ENCODE results near the gene EXOSC3. TPM values are rescaled to one million over a fixed set of nuclear protein-coding genes. Genes with fewer than 3 reads are reported as not detected.

EXOSC3 gene
- total and polyA plus RNA-seq, 2 of the 13 experiments (the other 11 are each of a cell fraction or from before 2014, with no cell fraction given), result 17.5 to 68.7 TPM

DNA sequence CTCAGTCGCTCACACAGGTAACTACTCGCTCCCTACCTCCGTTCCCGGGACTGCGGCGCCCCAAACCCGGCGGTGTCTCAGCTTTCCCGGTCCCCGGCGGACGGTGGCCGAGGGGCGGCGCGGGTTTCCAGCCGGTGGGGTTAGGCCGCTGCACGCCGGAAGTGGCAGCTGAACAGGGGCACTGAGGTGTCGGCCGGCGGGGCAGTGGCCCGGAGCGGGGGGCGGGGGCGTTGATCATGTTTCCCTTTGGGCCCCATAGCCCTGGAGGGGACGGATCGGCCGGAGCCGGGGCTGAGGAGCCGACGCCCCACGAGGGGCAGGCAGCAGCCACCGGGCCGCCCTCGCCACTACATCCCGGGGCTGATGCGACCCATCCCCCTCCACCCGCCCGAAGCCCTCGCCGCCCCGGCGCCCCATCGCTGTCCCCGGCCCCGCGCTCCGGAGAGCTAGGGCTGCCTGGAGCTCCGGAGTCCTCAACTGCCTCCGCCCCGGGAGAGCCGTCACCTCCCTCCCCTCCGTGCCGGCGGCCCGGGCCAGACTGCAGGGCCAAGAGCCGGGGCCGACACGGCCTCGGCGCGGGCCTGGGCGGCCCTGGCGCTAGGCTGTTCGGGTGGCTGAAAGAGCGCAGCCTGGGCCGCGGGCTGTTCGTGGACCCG lies 15.9 kb upstream of the EXOSC3 start, which contains the start of gene DCAF10 (continued):
- TF ChIP-seq, protein P1, sequence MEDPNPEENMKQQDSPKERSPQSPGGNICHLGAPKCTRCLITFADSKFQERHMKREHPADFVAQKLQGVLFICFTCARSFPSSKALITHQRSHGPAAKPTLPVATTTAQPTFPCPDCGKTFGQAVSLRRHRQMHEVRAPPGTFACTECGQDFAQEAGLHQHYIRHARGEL (CRISPR knock-in tag; IDR thresholded peaks at IDR 0.05), result peak; percentile 96; the same call in 1 of the 2 replicates
- TF ChIP-seq THYN1 (CRISPR knock-in tag; IDR thresholded peaks at IDR 0.05; ENCODE audit: borderline replicate concordance, low read depth) (peak; percentile 93; the same call in 1 of the 2 replicates), ZNF570 (CRISPR knock-in tag; IDR thresholded peaks at IDR 0.05; ENCODE audit: borderline replicate concordance) (no peak), IRF1 (CRISPR knock-in tag; IDR thresholded peaks at IDR 0.05; ENCODE audit: low read depth) (peak; percentile 45; the same call in 1 of the 2 replicates), KDM5B (CRISPR knock-in tag; IDR thresholded peaks at IDR 0.05; ENCODE audit: borderline replicate concordance) (peak; percentile 97), PTBP1 (IDR thresholded peaks at IDR 0.05; ENCODE audit: low read depth, low read length, poor library complexity, severe bottlenecking) (no peak), SRF (IDR thresholded peaks at IDR 0.05; ENCODE audit: low read depth, low read length) (peak; percentile 81), ZBTB25 (CRISPR knock-in tag; IDR thresholded peaks at IDR 0.05) (peak; percentile 98), HMG20B (CRISPR knock-in tag; conservative IDR thresholded peaks at IDR 0.05) (peak; percentile 79), KDM4B (CRISPR knock-in tag; IDR thresholded peaks at IDR 0.05) (peak; percentile 97), ZNF678 (CRISPR knock-in tag; IDR thresholded peaks at IDR 0.05) (0 out of 2 replicates have a peak, but pooled peaks have one; percentile 3), YY1 (IDR thresholded peaks at IDR 0.05; ENCODE audit: insufficient read depth, insufficient replicate concordance, low read depth, low read length) (peak; percentile 88), ZNF256 (CRISPR knock-in tag; conservative IDR thresholded peaks at IDR 0.05) (no peak), ZSCAN25 (CRISPR knock-in tag; IDR thresholded peaks at IDR 0.05) (no peak; the same call in 1 of the 2 replicates), KLF16 (CRISPR knock-in tag; IDR thresholded peaks at IDR 0.05) (peak in 1 of 2 experiments; percentile 98; a peak in 2 of 4 replicates), FOXP1 (IDR thresholded peaks at IDR 0.05) (no peak), FOXP1 (CRISPR knock-in tag; IDR thresholded peaks at IDR 0.05) (peak; percentile 40; the same call in 1 of the 2 replicates), HNRNPLL (IDR thresholded peaks at IDR 0.05; ENCODE audit: low read depth, low read length, poor library complexity, severe bottlenecking) (peak; percentile 78), ZNF883 (CRISPR knock-in tag; IDR thresholded peaks at IDR 0.05; ENCODE audit: not compliant biosample characterization) (no peak), ZNF777 (CRISPR knock-in tag; IDR thresholded peaks at IDR 0.05) (peak; percentile 88; the same call in 1 of the 2 replicates), ZNF205 (CRISPR knock-in tag; IDR thresholded peaks at IDR 0.05) (peak; percentile 82; the same call in 1 of the 2 replicates), MBD4 (IDR thresholded peaks at IDR 0.05; ENCODE audit: borderline replicate concordance, low read length) (no peak), ZNF263 (CRISPR knock-in tag; IDR thresholded peaks at IDR 0.05) (peak; percentile 55), RBAK (CRISPR knock-in tag; IDR thresholded peaks at IDR 0.05) (0 out of 2 replicates have a peak, but pooled peaks have one; percentile 73)
- TF ChIP-seq, protein P2, sequence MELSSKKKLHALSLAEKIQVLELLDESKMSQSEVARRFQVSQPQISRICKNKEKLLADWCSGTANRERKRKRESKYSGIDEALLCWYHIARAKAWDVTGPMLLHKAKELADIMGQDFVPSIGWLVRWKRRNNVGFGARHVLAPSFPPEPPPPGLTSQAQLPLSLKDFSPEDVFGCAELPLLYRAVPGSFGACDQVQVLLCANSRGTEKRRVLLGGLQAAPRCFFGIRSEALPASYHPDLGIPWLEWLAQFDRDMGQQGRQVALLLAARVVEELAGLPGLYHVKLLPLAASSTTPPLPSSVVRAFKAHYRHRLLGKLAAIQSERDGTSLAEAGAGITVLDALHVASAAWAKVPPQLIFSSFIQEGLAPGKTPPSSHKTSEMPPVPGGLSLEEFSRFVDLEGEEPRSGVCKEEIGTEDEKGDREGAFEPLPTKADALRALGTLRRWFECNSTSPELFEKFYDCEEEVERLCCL (CRISPR knock-in tag; IDR thresholded peaks at IDR 0.05; ENCODE audit: borderline replicate concordance), result peak; percentile 95
